Neural cell (in vitro differentiated cells): ENCODE data around the gene ROCK1. TPM values are rescaled to one million over a fixed set of nuclear protein-coding genes. Genes with fewer than 3 reads are reported as not detected.
"Not testable (repeated sequence)": the region's sequence is repeated elsewhere in the genome, so short reads cannot be mapped to it uniquely, and the experiment has no call there.

Experiments
- H2AFZ ChIP-seq: fragments of 200-600, 300-800 bp; sonication (generic), shearing (Covaris generic); 2 replicates; pipeline ENCODE4 v1.6.0; 2014; ENCODE audit warnings: low read depth, mild to moderate bottlenecking, antibody characterized with exemption, low read length, moderate library complexity
- H3F3A ChIP-seq: fragments of 200-600 bp; shearing (Covaris generic); 2 replicates; pipeline ENCODE4 v1.6.1; 2016; ENCODE audit warnings: mild to moderate bottlenecking, moderate library complexity, mixed read lengths, antibody characterized with exemption, low read length; ENCODE audit not compliant: insufficient read depth, poor library complexity, severe bottlenecking
- H3K27ac ChIP-seq: fragments of 200-600, 300-800 bp; sonication (generic), shearing (Covaris generic); 2 replicates; pipeline ENCODE4 v1.5.1; 2014; ENCODE audit warnings: mild to moderate bottlenecking, low read length, moderate library complexity
- H3K27me3 ChIP-seq: fragments of 300-800, 200-600 bp; sonication (generic), shearing (Covaris generic); 2 replicates; pipeline ENCODE4 v1.6.0; 2014; ENCODE audit warnings: mild to moderate bottlenecking, low read depth, low read length, moderate library complexity; ENCODE audit not compliant: insufficient read depth
- H3K36me3 ChIP-seq: fragments of 300-800, 200-600 bp; sonication (generic), shearing (Covaris generic); 2 replicates; pipeline ENCODE4 v1.5.1; 2014; ENCODE audit warnings: mild to moderate bottlenecking, antibody characterized with exemption, low read length, moderate library complexity; ENCODE audit not compliant: insufficient read depth
- H3K4me2 ChIP-seq: fragments of 300-800, 200-600 bp; sonication (generic), shearing (Covaris generic); 2 replicates; pipeline ENCODE4 v1.6.0; 2014; ENCODE audit warnings: mild to moderate bottlenecking, low read length
- H3K4me3 ChIP-seq: fragments of 300-800, 200-600 bp; sonication (generic), shearing (Covaris generic); 2 replicates; pipeline ENCODE4 v1.5.1; 2014; ENCODE audit warnings: mild to moderate bottlenecking, low read length, moderate library complexity
- H3K79me2 ChIP-seq: fragments of 200-600 bp; shearing (Covaris generic); replicated peaks from 2 replicates; pipeline ENCODE4 v1.6.0; 2014; ENCODE audit warnings: mild to moderate bottlenecking, low read length, moderate library complexity; ENCODE audit not compliant: insufficient read depth
- H3K9ac ChIP-seq: fragments of 300-800, 200-600 bp; sonication (generic), shearing (Covaris generic); 2 replicates; pipeline ENCODE4 v1.6.1; 2016; ENCODE audit warnings: mild to moderate bottlenecking, low read length, mixed read lengths
- H3K9me2 ChIP-seq: fragments of 200-600 bp; shearing (Covaris generic); 2 replicates; pipeline ENCODE4 v1.6.1; 2016; ENCODE audit warnings: mild to moderate bottlenecking, low read length, mixed read lengths; ENCODE audit not compliant: insufficient read depth
- H3K9me3 ChIP-seq: fragments of 200-600, 300-800 bp; sonication (generic), shearing (Covaris generic); 2 replicates; pipeline ENCODE4 v1.6.1; 2016; ENCODE audit warnings: mild to moderate bottlenecking, mixed run types, low read length, moderate library complexity, mixed read lengths
- H4K20me1 ChIP-seq: fragments of 200-600 bp; shearing (Covaris generic); 2 replicates; pipeline ENCODE4 v1.6.1; 2016; ENCODE audit warnings: mild to moderate bottlenecking, mixed run types; ENCODE audit not compliant: insufficient read depth
- EP300 ChIP-seq: fragments of 450-650 bp; conservative IDR thresholded peaks from 2 replicates; pipeline ENCODE4 v1.6.1; 2014; ENCODE audit warnings: antibody characterized with exemption, mild to moderate bottlenecking, moderate library complexity; ENCODE audit not compliant: poor library complexity, severe bottlenecking
- EZH2 ChIP-seq: fragments of 200-600, 300-800 bp; shearing (Covaris generic), sonication (generic); IDR thresholded peaks from 2 replicates; pipeline ENCODE4 v1.6.1; 2014; ENCODE audit warnings: antibody characterized with exemption, low read length, borderline replicate concordance, mild to moderate bottlenecking; ENCODE audit not compliant: insufficient read depth, poor library complexity, severe bottlenecking
- MXI1 ChIP-seq: fragments of 450-650 bp; conservative IDR thresholded peaks from 2 replicates; pipeline ENCODE4 v1.6.1; 2014; ENCODE audit warnings: antibody characterized with exemption, mild to moderate bottlenecking; ENCODE audit not compliant: poor library complexity, severe bottlenecking
- POLR2AphosphoS5 ChIP-seq: IDR thresholded peaks from 2 replicates; pipeline ENCODE4 v1.6.1; 2012
- RAD21 ChIP-seq: fragments of 450-650 bp; conservative IDR thresholded peaks from 2 replicates; pipeline ENCODE4 v1.6.1; 2014; ENCODE audit warnings: antibody characterized with exemption, mild to moderate bottlenecking, moderate library complexity
- SMC3 ChIP-seq: fragments of 450-650 bp; conservative IDR thresholded peaks from 2 replicates; pipeline ENCODE4 v1.6.1; 2014; ENCODE audit warnings: antibody characterized with exemption, mild to moderate bottlenecking, moderate library complexity; ENCODE audit not compliant: poor library complexity
- TAF1 ChIP-seq: IDR thresholded peaks from 2 replicates; pipeline ENCODE4 v1.6.1; 2012; ENCODE audit warnings: low read depth
- polyA plus RNA-seq: library from polyadenylated mRNA; depleted of rRNA; stranded (reverse); fragments of >200 nt; gene quantifications from 2 replicates; pipeline ENCODE4 v1.2.3, GENCODE V29; 2014
- TF ChIP-seq, protein P1 (sequence below): IDR thresholded peaks from 2 replicates; pipeline ENCODE4 v1.6.1; 2012; ENCODE audit warnings: borderline replicate concordance
- TF ChIP-seq, protein P2 (sequence below): fragments of 450-650 bp; IDR thresholded peaks from 2 replicates; pipeline ENCODE4 v1.5.1; 2014; ENCODE audit warnings: antibody characterized with exemption, mild to moderate bottlenecking, moderate library complexity; ENCODE audit not compliant: poor library complexity, severe bottlenecking

Gene ROCK1
- polyA plus RNA-seq, 1 donor from 2014 or later, result 43.0 TPM

DNA sequence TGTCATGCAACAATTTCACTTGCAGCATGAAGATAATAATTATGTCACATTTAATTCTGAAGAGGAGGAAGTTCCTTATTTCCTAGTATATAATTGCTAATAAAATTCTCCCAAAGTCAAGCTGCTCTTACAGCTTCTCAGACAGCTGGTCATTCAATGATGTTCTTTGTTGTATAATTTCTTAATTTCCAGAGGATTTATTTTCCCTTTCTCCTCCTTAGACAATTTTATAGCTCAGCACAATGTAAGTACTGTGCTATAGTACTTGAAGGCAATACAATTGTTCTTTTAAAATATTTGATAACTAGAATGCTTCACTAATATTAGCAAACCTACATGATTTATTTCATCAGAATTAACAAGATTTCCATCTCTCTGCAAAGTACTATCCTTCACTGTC, 73.4 kb downstream of the ROCK1 start:
- H3F3A ChIP-seq, result no peaks in the 10 kb centered on the region
- no peak overlapping the region for H3K27ac ChIP-seq
- H3K9me3 ChIP-seq, result no peaks in the 10 kb centered on the region
- no peaks in the 10 kb centered on the region for H3K27me3 ChIP-seq
- no peak overlapping the region for H3K9ac ChIP-seq
- no peaks in the 10 kb centered on the region for H3K79me2 ChIP-seq
- no peaks in the 10 kb centered on the region for H4K20me1 ChIP-seq
- no peak overlapping the region for H3K4me3 ChIP-seq
- H2AFZ ChIP-seq, result no peak overlapping the region
- H3K9me2 ChIP-seq, result no peaks in the 10 kb centered on the region
- TF ChIP-seq MXI1 (no peak), SMC3 (no peak)
- no peaks in the 10 kb centered on the region for H3K36me3 ChIP-seq
- no peak overlapping the region for H3K4me2 ChIP-seq

DNA sequence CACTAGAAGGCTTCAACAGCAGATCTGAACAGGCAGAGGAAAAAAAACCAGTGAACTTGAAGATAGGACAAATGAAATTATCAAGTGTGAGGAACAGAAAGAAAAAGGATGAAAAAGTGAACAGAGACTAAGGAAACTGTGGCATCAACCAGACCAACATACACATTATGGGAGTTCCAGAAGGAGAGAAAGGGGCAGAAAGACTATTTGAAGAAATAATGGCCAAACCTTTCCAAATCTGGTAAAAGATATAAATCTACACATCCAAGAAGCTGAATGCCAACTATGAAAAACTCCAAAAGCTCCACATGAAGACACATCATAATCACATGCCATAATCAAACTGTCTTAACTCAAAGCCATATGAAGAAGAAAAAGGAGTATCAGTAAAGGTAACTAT, 79.8 kb downstream of the ROCK1 start:
- H3K27me3 ChIP-seq, result no peaks in the 10 kb centered on the region
- no peak overlapping the region for H2AFZ ChIP-seq
- H3K79me2 ChIP-seq, result no peaks in the 10 kb centered on the region
- TF ChIP-seq SMC3 (no peak), EP300 (no peak), MXI1 (no peak), EZH2 (no peak), RAD21 (no peak), POLR2AphosphoS5 (no peak), TAF1 (no peak)
- TF ChIP-seq, protein P1, sequence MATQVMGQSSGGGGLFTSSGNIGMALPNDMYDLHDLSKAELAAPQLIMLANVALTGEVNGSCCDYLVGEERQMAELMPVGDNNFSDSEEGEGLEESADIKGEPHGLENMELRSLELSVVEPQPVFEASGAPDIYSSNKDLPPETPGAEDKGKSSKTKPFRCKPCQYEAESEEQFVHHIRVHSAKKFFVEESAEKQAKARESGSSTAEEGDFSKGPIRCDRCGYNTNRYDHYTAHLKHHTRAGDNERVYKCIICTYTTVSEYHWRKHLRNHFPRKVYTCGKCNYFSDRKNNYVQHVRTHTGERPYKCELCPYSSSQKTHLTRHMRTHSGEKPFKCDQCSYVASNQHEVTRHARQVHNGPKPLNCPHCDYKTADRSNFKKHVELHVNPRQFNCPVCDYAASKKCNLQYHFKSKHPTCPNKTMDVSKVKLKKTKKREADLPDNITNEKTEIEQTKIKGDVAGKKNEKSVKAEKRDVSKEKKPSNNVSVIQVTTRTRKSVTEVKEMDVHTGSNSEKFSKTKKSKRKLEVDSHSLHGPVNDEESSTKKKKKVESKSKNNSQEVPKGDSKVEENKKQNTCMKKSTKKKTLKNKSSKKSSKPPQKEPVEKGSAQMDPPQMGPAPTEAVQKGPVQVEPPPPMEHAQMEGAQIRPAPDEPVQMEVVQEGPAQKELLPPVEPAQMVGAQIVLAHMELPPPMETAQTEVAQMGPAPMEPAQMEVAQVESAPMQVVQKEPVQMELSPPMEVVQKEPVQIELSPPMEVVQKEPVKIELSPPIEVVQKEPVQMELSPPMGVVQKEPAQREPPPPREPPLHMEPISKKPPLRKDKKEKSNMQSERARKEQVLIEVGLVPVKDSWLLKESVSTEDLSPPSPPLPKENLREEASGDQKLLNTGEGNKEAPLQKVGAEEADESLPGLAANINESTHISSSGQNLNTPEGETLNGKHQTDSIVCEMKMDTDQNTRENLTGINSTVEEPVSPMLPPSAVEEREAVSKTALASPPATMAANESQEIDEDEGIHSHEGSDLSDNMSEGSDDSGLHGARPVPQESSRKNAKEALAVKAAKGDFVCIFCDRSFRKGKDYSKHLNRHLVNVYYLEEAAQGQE, result no peak
- TF ChIP-seq, protein P2, sequence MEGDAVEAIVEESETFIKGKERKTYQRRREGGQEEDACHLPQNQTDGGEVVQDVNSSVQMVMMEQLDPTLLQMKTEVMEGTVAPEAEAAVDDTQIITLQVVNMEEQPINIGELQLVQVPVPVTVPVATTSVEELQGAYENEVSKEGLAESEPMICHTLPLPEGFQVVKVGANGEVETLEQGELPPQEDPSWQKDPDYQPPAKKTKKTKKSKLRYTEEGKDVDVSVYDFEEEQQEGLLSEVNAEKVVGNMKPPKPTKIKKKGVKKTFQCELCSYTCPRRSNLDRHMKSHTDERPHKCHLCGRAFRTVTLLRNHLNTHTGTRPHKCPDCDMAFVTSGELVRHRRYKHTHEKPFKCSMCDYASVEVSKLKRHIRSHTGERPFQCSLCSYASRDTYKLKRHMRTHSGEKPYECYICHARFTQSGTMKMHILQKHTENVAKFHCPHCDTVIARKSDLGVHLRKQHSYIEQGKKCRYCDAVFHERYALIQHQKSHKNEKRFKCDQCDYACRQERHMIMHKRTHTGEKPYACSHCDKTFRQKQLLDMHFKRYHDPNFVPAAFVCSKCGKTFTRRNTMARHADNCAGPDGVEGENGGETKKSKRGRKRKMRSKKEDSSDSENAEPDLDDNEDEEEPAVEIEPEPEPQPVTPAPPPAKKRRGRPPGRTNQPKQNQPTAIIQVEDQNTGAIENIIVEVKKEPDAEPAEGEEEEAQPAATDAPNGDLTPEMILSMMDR, result no peak
- H3K27ac ChIP-seq, result no peak overlapping the region
- H3F3A ChIP-seq, result no peaks in the 10 kb centered on the region
- H3K36me3 ChIP-seq, result peaks cover 6% of the 10 kb centered on the region
- no peaks in the 10 kb centered on the region for H4K20me1 ChIP-seq
- H3K9me2 ChIP-seq, result no peaks in the 10 kb centered on the region
- no peak overlapping the region for H3K9ac ChIP-seq
- H3K4me2 ChIP-seq, result no peak overlapping the region
- H3K4me3 ChIP-seq, result no peak overlapping the region
- no peaks in the 10 kb centered on the region for H3K9me3 ChIP-seq

DNA sequence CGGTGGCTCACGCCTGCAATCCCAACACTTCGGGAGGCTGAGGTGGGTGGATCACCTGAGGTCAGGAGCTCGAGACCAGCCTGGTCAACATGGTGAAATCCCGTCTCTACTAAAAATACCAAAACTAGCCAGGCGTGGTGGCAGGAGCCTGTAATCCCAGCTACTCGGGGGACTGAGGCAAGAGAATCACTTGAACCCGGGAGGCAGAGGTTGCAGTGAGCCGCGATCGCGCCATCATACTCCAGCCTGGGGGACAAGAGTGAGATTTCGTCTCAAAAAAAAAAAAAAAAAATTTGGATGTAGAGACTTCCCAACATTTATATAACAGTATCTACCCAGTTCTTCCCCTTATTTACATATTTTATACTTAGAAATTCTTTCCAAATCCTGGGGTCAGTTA, 93.4 kb downstream of the ROCK1 start:
- H3F3A ChIP-seq, H3K4me3 ChIP-seq, H3K9me2 ChIP-seq, H3K9ac ChIP-seq, H3K4me2 ChIP-seq, H2AFZ ChIP-seq, H3K9me3 ChIP-seq, H3K79me2 ChIP-seq, H3K27ac ChIP-seq, H3K36me3 ChIP-seq, H3K27me3 ChIP-seq, H4K20me1 ChIP-seq: not testable (repeated sequence)
